Heart right ventricle (tissue), 16 donors: ENCODE data around the gene OR2C1. TPM values are rescaled to one million over a fixed set of nuclear protein-coding genes. Genes with fewer than 3 reads are reported as not detected.

Source experiments
- ATAC-seq, 8 donors: fragments of 200-7000 bp; cut with Tn5 transposase; one replicate each; pipeline ENCODE4 v1.9.1; 2020; ENCODE audit warnings: mild to moderate bottlenecking in 8 of 8, moderate library complexity in 8 of 8, moderate number of reproducible peaks in 1 of 8
- DNase-seq, 2 donors: peaks; one replicate each; pipeline ENCODE4 v3.0.0-alpha.2; 2020
- H3K27ac ChIP-seq, 10 donors: fragments of 200-600 bp; sonication (generic) in 2 of 10; one replicate each; pipeline versions ENCODE4 v1.5.0 to v1.8.0; 2020 to 2022; ENCODE audit warnings: mild to moderate bottlenecking in 3 of 10
- H3K27me3 ChIP-seq, 7 donors: fragments of 200-600 bp; one replicate each; pipeline ENCODE4 v1.8.0; 2021 to 2022; ENCODE audit warnings: mild to moderate bottlenecking in 2 of 7
- H3K36me3 ChIP-seq, 9 donors: fragments of 200-600 bp; sonication (generic) in 1 of 9; one replicate each; pipeline versions ENCODE4 v1.5.0 to v1.8.0; 2020 to 2022; ENCODE audit warnings: mild to moderate bottlenecking in 2 of 9
- H3K4me1 ChIP-seq, 9 donors: fragments of 200-600 bp; sonication (generic) in 1 of 9; one replicate each; pipeline versions ENCODE4 v1.5.0 to v1.8.0; 2020 to 2022; ENCODE audit warnings: mild to moderate bottlenecking in 4 of 9
- H3K4me3 ChIP-seq, 10 donors: fragments of 200-600 bp; sonication (generic) in 2 of 10; one replicate each; pipeline versions ENCODE4 v1.5.0 to v1.8.0; 2020 to 2022; ENCODE audit warnings: mild to moderate bottlenecking in 7 of 10, moderate library complexity in 2 of 10
- H3K9me3 ChIP-seq, 11 donors: fragments of 200-600 bp in 10 of 11; sonication (generic) in 2 of 11; one replicate each; pipeline versions ENCODE4 v1.5.0 to v1.8.0; 2013 to 2022; ENCODE audit warnings: mild to moderate bottlenecking in 2 of 11, control low read depth in 1 of 11, moderate library complexity in 1 of 11
- WGBS, 2 donors: extraction: QIAGEN DNeasy Blood & Tissue Kit; methylation state at CpG; one replicate each; pipeline ENCODE4 v1.1.7; 2013; ENCODE audit warnings: inconsistent platforms in 1 of 2; 5-methylcytosine and 5-hydroxymethylcytosine counted together
- intact Hi-C, 10 donors: fragments of 100-400 bp; cut with DNase I; formaldehyde crosslinking; loops; one replicate each; pipeline versions ENCODE4 v1.11.1 to v1.14.2; 2022
- polyA plus RNA-seq, 2 donors: library from polyadenylated mRNA; stranded (reverse); fragments of 200-250 nt; gene quantifications; one replicate each; pipeline ENCODE4 v1.2.3, GENCODE V29; 2013
- total RNA-seq, 10 donors: library from RNA; stranded (reverse); fragmentation: NEBNext Ultra II Directional in 3 of 10; extraction: Animal tissue kit (Norgen Biotek cat#: 25700) in 3 of 10; gene quantifications; one replicate each; pipeline versions ENCODE4 v1.2.1 to v1.2.4, GENCODE V29; 2021 to 2023
- TF ChIP-seq, protein P1 (sequence below), 9 donors: fragments of 200-600 bp; sonication (generic) in 2 of 9; IDR thresholded peaks; one replicate each; pipeline versions ENCODE4 v1.5.0 to v1.8.0; 2021 to 2022; ENCODE audit warnings: antibody characterized with exemption in 9 of 9, mild to moderate bottlenecking in 5 of 9, moderate library complexity in 1 of 9
- donor health status: Arrhythmogenic right ventricular cardiomyopathy.
- donor health status: ischemic (EF 13 %, LVEDD 7.1; RV severe dilation, severe dysfunction).
- donor health status: healthy with polysubstance abuse.
- donor health status: DM: no; HTN: yes; CAD: no.
- donor health status: DM: no; HTN: no; CAD: no.
- donor health status: ischemic (EF 25% LVEDD 6.9; RV normal size, moderate dysfunction).
- donor health status: ischemic (EF 25% LVEDD 5.7; RV mildly dilated, moderate dysfunction).
- donor health status: healthy.
- donor health status: DM: yes; HTN: yes; CAD: no.
- donor health status: Ischemic cardiomyopathy.
- donor health status: ischemic (EF 35%, LVEDD 5.7; RV mildly dilated, moderate dysfunction).
- donor health status: nonischemic (EF 11% LVEDD 7.7; RV severe dilation, severe dysfunction).
- donor health status: DM: yes; HTN: yes; CAD: no.
- donor health status: PGD.
- donor health status: ischemic (EF 29% LVEDD 5.4; RV normal size, mild dysfunction).
- donor health status: nonischemic (EF 23%, LVEDD 6.1; RV moderate dilation, normal function).

OR2C1 gene
- total and polyA plus RNA-seq, 12 donors, result 0.01 to 0.22 (median 0.15) TPM; not detected in 9

DNA sequence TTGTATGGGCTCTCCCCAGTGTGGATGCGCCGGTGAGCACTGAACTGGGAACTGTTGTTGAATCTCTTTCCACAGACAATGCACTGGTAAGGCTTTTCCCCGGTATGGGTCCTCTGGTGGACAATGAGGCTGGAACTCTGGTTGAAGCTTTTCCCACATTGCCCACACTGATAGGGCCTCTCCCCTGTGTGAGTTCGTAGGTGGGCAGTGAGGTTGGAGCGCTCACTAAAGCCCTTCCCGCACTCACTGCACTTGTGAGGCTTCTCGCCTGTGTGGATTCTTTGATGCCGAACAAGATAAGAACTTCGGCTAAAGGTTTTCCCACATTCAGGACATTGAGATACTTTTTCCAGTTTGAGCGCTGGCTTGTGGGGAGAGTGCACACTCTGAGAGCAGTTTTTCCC lies 27.4 kb downstream of the OR2C1 start:
- 96 to 98% methylated on average over 10 of the region's 10 CpGs for WGBS, 2 donors
- ATAC-seq (no peak), DNase-seq (no peak)
- Histone ChIP-seq H3K27me3 (no peaks in the 10 kb centered on the region), H3K27ac (no peak overlapping the region), H3K4me3 (peak overlapping the region in 1 of 10 donors; percentile 10), H3K9me3 (peaks cover 6 to 96% (median 70%) of the 10 kb centered on the region in 11 donors), H3K36me3 (peaks cover 0 to 84% (median 55%) of the 10 kb centered on the region in 9 donors), H3K4me1 (no peaks in the 10 kb centered on the region)
- intact Hi-C loops, result no loop called here
- TF ChIP-seq, protein P1, sequence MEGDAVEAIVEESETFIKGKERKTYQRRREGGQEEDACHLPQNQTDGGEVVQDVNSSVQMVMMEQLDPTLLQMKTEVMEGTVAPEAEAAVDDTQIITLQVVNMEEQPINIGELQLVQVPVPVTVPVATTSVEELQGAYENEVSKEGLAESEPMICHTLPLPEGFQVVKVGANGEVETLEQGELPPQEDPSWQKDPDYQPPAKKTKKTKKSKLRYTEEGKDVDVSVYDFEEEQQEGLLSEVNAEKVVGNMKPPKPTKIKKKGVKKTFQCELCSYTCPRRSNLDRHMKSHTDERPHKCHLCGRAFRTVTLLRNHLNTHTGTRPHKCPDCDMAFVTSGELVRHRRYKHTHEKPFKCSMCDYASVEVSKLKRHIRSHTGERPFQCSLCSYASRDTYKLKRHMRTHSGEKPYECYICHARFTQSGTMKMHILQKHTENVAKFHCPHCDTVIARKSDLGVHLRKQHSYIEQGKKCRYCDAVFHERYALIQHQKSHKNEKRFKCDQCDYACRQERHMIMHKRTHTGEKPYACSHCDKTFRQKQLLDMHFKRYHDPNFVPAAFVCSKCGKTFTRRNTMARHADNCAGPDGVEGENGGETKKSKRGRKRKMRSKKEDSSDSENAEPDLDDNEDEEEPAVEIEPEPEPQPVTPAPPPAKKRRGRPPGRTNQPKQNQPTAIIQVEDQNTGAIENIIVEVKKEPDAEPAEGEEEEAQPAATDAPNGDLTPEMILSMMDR (IDR thresholded peaks at IDR 0.05), result no peak

DNA sequence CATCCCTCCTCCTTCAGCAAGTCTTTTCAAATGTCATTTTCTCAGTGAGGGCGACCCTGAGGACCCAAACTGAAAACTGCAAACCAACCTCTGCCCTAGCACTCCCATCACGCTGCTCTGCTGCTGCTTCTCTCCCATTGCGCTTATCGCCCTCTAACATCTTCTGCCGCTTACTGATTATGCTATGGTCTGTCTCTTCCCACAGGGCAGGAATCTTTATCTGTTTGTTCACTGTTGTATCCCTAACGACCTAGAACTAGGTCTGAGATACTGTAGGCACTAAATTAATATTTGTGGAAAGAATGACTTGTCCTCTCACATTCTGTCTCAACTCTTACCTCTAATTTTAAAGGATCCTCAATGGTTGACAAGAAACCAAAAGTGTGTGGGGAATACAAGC lies 32.6 kb downstream of the OR2C1 start:
- TF ChIP-seq, protein P1 (IDR thresholded peaks at IDR 0.05), result no peak

DNA sequence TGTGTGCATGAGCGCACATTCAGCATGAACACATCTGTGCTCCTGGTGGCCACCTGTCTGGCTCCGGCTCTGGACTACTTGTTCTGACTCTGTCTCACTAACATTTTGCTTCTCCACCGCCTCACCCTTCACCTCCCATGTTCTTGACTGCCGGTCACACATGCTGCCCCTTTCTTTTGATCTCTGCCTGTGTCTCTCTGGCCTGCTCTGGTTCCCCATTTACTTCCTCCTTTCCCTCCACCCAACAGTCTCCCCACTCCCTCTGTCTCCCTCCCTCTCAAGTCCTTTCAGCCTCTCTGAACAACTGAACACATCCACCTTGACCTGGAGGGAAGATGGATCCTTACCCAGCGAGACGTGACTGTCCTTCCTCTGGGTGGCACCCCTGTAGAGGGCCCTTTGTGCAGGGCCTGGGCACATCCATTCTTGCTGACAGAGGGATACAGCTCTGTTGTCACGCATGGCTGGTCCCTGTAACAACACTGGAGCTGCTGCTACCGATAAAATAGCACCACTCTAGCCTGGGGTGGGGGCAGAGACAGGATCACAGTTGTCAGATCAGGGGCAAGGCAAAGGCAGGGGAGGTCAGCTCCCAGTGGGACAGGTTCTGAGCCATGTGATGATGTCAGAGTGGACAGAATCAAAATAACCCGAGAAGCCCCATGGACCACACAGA lies 34.1 kb downstream of the OR2C1 start:
- peaks cover 3 to 93% (median 46%) of the 10 kb centered on the region in 11 donors for H3K9me3 ChIP-seq
- no peaks in the 10 kb centered on the region for H3K27me3 ChIP-seq
- TF ChIP-seq, protein P1 (IDR thresholded peaks at IDR 0.05), result no peak
- DNase-seq (no peak), ATAC-seq (peak in 1 of 8 donors; percentile 51)
- H3K4me1 ChIP-seq, result no peaks in the 10 kb centered on the region
- H3K4me3 ChIP-seq, result no peak overlapping the region
- no peak overlapping the region for H3K27ac ChIP-seq
- H3K36me3 ChIP-seq, result peaks cover 0 to 94% (median 75%) of the 10 kb centered on the region in 9 donors
- 96 to 97% methylated on average over 9 of the region's 9 CpGs for WGBS, 2 donors
- intact Hi-C loops, result loop anchor here in 1 of 10 donors (5.0 kb wide), 1 partner anchor 72 kb away; no protein-coding TSS in a partner anchor

More for the DNA sequence above, 32.6 kb downstream of the OR2C1 start:
- H3K36me3 ChIP-seq, result peaks cover 7 to 94% (median 76%) of the 10 kb centered on the region in 9 donors
- H3K27me3 ChIP-seq, result no peaks in the 10 kb centered on the region
- ATAC-seq (no peak), DNase-seq (no peak)
- peaks cover 6 to 94% (median 59%) of the 10 kb centered on the region in 11 donors for H3K9me3 ChIP-seq
- WGBS, 2 donors, result 93 to 94% methylated on average over 6 of the region's 6 CpGs
- intact Hi-C loops, result loop anchor here in 1 of 10 donors (5.0 kb wide), 1 partner anchor 71 kb away; no protein-coding TSS in a partner anchor
- H3K4me3 ChIP-seq, result no peak overlapping the region
- H3K4me1 ChIP-seq, result no peaks in the 10 kb centered on the region
- no peak overlapping the region for H3K27ac ChIP-seq

DNA sequence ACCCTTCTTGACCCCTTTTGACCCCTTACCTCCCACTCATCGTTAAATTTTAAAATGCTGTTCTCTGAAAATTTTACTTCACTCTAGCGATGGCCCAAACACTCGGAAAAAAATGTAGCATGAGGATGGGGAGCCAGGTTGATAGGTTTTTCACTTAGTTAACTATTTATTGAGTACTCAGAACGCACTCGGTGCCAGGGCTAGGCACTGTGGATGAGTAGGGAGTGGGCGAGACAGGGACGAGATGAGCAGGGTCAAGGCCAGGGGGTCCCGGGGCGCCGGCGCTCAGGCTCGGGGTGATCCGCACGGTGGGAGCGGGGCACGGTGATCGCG lies 44.7 kb downstream of the OR2C1 start:
- TF ChIP-seq, protein P1 (IDR thresholded peaks at IDR 0.05), result no peak
- Histone ChIP-seq H3K27me3 (no peaks in the 10 kb centered on the region), H3K9me3 (peaks cover 0 to 67% (median 17%) of the 10 kb centered on the region in 11 donors), H3K4me1 (peaks cover 0 to 38% (median 21%) of the 10 kb centered on the region in 9 donors), H3K4me3 (peak overlapping the region; percentile 64 to 99 (median 85)), H3K27ac (peak overlapping the region; percentile 11 to 92 (median 86)), H3K36me3 (peaks cover 0 to 59% (median 46%) of the 10 kb centered on the region in 9 donors)
- ATAC-seq (no peak), DNase-seq (no peak)
- 0% methylated on average over 18 of the region's 18 CpGs for WGBS, 2 donors
- intact Hi-C loops, result loop anchor here in 7 of 10 donors (2.0 to 10.0 kb wide), 9 partner anchors 37 to 166 kb away; partner anchors contain the start of genes TIGD7 (in 3 of the 7), ZNF75A (in 3 of the 7), CLUAP1 (in 2 of the 7) and NAA60 (in 2 of the 7)
